Measurements from ENCODE around the gene SYNE1. TPM values are rescaled to one million over a fixed set of nuclear protein-coding genes. Genes with fewer than 3 reads are reported as not detected.

The SYNE1 gene
- total and polyA plus RNA-seq, 2 of the 8 experiments (the other 6 are each of a cell fraction or from before 2014, with no cell fraction given), result 2.8 to 5.5 TPM

GRCh38 chr6:152209211-152209610 lies 428.0 kb downstream of the SYNE1 start:
- Histone ChIP-seq H4K5ac (ENCODE audit: insufficient read length, low read depth, low read length) (no peak overlapping the region), H3K9ac (replicated peaks in 1 of 4; ENCODE audit: extremely low read depth in 1 of 4, low read depth in 3 of 4, low read length in 3 of 4) (no peak overlapping the region), H4K20me1 (replicated peaks in 1 of 2; ENCODE audit: control insufficient read depth in 1 of 2, insufficient read depth in 2 of 2, low read length in 2 of 2) (no peaks in the 10 kb centered on the region), H3K56ac (replicated peaks; ENCODE audit: insufficient read length, low read depth, low read length) (no peak overlapping the region), H3K27me3 (replicated peaks in 1 of 4; ENCODE audit: control insufficient read depth in 3 of 4, extremely low read depth in 1 of 4, insufficient read depth in 3 of 4, low read length in 3 of 4) (no peaks in the 10 kb centered on the region), H3K4ac (replicated peaks; ENCODE audit: insufficient read length, low read depth, low read length) (no peak overlapping the region), H3K79me2 (ENCODE audit: control insufficient read depth in 1 of 2, insufficient read depth in 2 of 2, low read length in 2 of 2) (no peaks in the 10 kb centered on the region), H3K14ac (ENCODE audit: insufficient read length) (no peak overlapping the region), H3K23me2 (ENCODE audit: low read depth, low read length) (no peaks in the 10 kb centered on the region), H3K23ac (ENCODE audit: insufficient read length) (no peak overlapping the region), H3K4me1 (replicated peaks in 1 of 4; ENCODE audit: control insufficient read depth in 3 of 4, insufficient read depth in 4 of 4, low read length in 3 of 4) (no peaks in the 10 kb centered on the region), H3K27ac (ENCODE audit: low read depth, low read length) (no peak overlapping the region), H2BK20ac (ENCODE audit: low read length) (no peak overlapping the region), H2AFZ (ENCODE audit: low read length) (no peak overlapping the region), H2BK120ac (replicated peaks; ENCODE audit: low read depth, low read length) (no peak overlapping the region), H3K4me3 (ENCODE audit: extremely low read depth in 1 of 4, insufficient read depth in 2 of 4, low read depth in 3 of 4, low read length in 4 of 4) (no peak overlapping the region), H4K91ac (replicated peaks; ENCODE audit: insufficient read length, low read length) (no peak overlapping the region), H3K36me3 (ENCODE audit: control insufficient read depth in 2 of 4, insufficient read depth in 4 of 4, low read length in 3 of 4) (no peaks in the 10 kb centered on the region), H3K18ac (ENCODE audit: extremely low read depth, low read length) (no peak overlapping the region), H2BK12ac (ENCODE audit: low read depth, low read length) (no peak overlapping the region), H2BK5ac (ENCODE audit: low read depth, low read length) (no peak overlapping the region), H3K4me2 (ENCODE audit: insufficient read depth in 1 of 2, low read depth in 2 of 2, low read length in 2 of 2) (no peak overlapping the region), H2AK5ac (ENCODE audit: low read depth, low read length) (no peak overlapping the region), H3K79me1 (ENCODE audit: low read depth, low read length) (no peaks in the 10 kb centered on the region), H2BK15ac (ENCODE audit: low read length) (no peak overlapping the region), H3K9me3 (ENCODE audit: insufficient read depth in 2 of 2, low read depth in 1 of 2, low read length in 1 of 2) (no peaks in the 10 kb centered on the region), H4K8ac (ENCODE audit: extremely low read depth, insufficient read depth, low read length) (no peak overlapping the region)
- DNase-seq (ENCODE audit: low read depth in 1 of 2, low spot score in 2 of 2) (no peak), FAIRE-seq (no peak)
- no peak for TF ChIP-seq TAF1 (IDR thresholded peaks at IDR 0.05; ENCODE audit: low read depth, low read length)
- no peak for TF ChIP-seq RFX5 (IDR thresholded peaks at IDR 0.05; ENCODE audit: borderline replicate concordance, low read depth, low read length)
- TF ChIP-seq MAX (IDR thresholded peaks at IDR 0.05), result no peak
- no peak for TF ChIP-seq EP300 (IDR thresholded peaks at IDR 0.05; ENCODE audit: borderline replicate concordance in 1 of 2, low read depth in 2 of 2, low read length in 2 of 2)
- TF ChIP-seq KDM5A (IDR thresholded peaks at IDR 0.05; ENCODE audit: low read length), result no peak
- TF ChIP-seq MAFK (IDR thresholded peaks at IDR 0.05; ENCODE audit: low read depth, low read length), result no peak
- TF ChIP-seq JUN (IDR thresholded peaks at IDR 0.05; ENCODE audit: low read depth, low read length), result no peak
- TF ChIP-seq NRF1 (IDR thresholded peaks at IDR 0.05; ENCODE audit: low read depth, low read length), result no peak
- TF ChIP-seq PHF8 (conservative IDR thresholded peaks at IDR 0.05; ENCODE audit: low read depth, low read length), result no peak
- TF ChIP-seq SIN3A (conservative IDR thresholded peaks at IDR 0.05 in 1 of 2, IDR thresholded peaks at IDR 0.05 in 1 of 2; ENCODE audit: low read depth in 1 of 2, low read length in 2 of 2), result no peak
- POLR2A ChIA-PET (ENCODE audit: partially characterized antibody), result interaction anchor here (0.6 kb wide), 1 partner anchor 406 kb away, joined by 3 read pairs; no protein-coding TSS in a partner anchor
- CTCF ChIA-PET (ENCODE audit: partially characterized antibody), result interaction anchor here (0.7 kb wide), 1 partner anchor 119 kb away, joined by 3 read pairs; no protein-coding TSS in a partner anchor
- 95% methylated on average over 8 of the region's 8 CpGs; no CpG with 5 or more reads in 1 of the 2 experiments for WGBS, 2 experiments (ENCODE audit: extremely low coverage in 1 of 2, insufficient coverage in 1 of 2, insufficient read length in 1 of 2, insufficient replicate concordance in 2 of 2, low coverage in 1 of 2, low lambda C conversion rate in 2 of 2, missing lambda C conversion rate in 1 of 2)

All from H1 (cell line).